Type B pancreatic cell (in vitro differentiated cells): ENCODE results near the gene PSTK. TPM values are rescaled to one million over a fixed set of nuclear protein-coding genes. Genes with fewer than 3 reads are reported as not detected.
A peak's percentile ranks its signal among the peaks of the same experiment; 100 is the strongest.

Experiments used
- DNase-seq: peaks from one replicate; pipeline ENCODE4 v3.0.0; 2021; ENCODE audit warnings: mixed read lengths; ENCODE audit not compliant: unreplicated experiment; ENCODE audit errors: extremely low spot score
- H3K27ac Mint-ChIP-seq: 2 replicates; pipeline ENCODE4 v1.8.0; 2021; ENCODE audit warnings: mild to moderate bottlenecking, mixed read lengths
- H3K27me3 Mint-ChIP-seq: 2 replicates; pipeline ENCODE4 v1.8.0; 2021; ENCODE audit warnings: mixed read lengths
- H3K36me3 Mint-ChIP-seq: 2 replicates; pipeline ENCODE4 v1.8.0; 2021; ENCODE audit warnings: mixed read lengths
- H3K4me1 Mint-ChIP-seq: one replicate; pipeline ENCODE4 v1.8.0; 2021; ENCODE audit warnings: mixed read lengths; ENCODE audit not compliant: unreplicated experiment
- H3K4me3 Mint-ChIP-seq: 2 replicates; pipeline ENCODE4 v1.8.0; 2021; ENCODE audit warnings: mild to moderate bottlenecking, mixed read lengths
- H3K9me3 Mint-ChIP-seq: 2 replicates; pipeline ENCODE4 v1.8.0; 2021; ENCODE audit warnings: mixed read lengths
- CTCF ChIP-seq: fragments of 200-600 bp; sonication (generic); conservative IDR thresholded peaks from 2 replicates; pipeline ENCODE4 v1.5.0; 2021; ENCODE audit warnings: antibody characterized with exemption, mild to moderate bottlenecking
- total RNA-seq: library from RNA; stranded (reverse); gene quantifications from 2 replicates; pipeline ENCODE4 v1.2.1, GENCODE V29; 2021; ENCODE audit warnings: low replicate concordance

The PSTK gene
- total RNA-seq, 1 donor from 2014 or later: 5.0 TPM

- Mint-ChIP-seq H3K9me3 (no peaks in the 10 kb centered on the region), H3K27me3 (no peaks in the 10 kb centered on the region), H3K27ac (no peak overlapping the region), H3K36me3 (no peaks in the 10 kb centered on the region), H3K4me1 (no peaks in the 10 kb centered on the region), H3K4me3 (no peak overlapping the region)
- peak; percentile 43 for TF ChIP-seq CTCF
- no peak for DNase-seq
Measured at GRCh38 chr10:123021517-123021916, 41.3 kb downstream of the PSTK start.

DNA sequence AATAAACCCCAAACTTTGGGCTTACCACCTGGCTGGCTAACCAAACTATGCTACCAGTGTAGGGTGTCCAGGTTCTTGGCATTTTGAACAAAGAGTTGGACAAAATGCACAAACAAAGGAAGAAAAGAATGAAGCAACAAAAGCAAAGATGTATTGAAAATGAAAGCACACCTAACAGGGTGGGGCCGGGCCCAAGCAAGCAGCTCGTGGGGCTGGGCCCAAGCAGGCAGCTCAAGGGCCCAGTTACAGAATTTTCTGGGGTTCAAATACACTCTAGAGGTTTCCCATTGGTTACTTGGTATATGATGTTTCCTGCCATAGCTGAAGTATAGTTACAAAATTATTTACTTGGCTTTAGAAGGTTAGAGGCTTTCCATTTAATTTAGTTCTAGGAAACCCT is 44.3 kb downstream of the PSTK start:
- no peaks in the 10 kb centered on the region for H3K27me3 Mint-ChIP-seq
- no peak overlapping the region for H3K27ac Mint-ChIP-seq
- TF ChIP-seq CTCF: no peak
- DNase-seq: no peak
- no peaks in the 10 kb centered on the region for H3K4me1 Mint-ChIP-seq
- no peak overlapping the region for H3K4me3 Mint-ChIP-seq
- peaks cover 3% of the 10 kb centered on the region for H3K36me3 Mint-ChIP-seq
- H3K9me3 Mint-ChIP-seq: no peaks in the 10 kb centered on the region

DNA sequence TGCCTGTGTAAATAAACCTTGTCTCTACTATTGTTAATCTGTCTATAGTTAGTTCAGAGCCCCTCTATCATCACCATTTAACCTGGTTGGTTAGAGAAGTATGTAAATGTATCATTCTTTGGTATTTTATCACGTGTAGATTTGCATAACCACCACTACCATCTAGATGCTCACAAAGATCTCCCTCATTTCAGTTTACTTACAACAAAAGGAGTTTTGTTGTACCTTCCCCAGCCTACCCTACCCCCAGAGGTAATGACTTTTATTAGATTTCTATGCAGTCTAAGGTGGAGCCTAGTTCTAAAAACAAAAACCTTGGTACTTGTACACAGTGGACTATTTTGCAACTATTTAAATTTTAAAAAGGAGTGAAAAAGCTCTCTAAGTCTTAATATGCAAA is 46.1 kb downstream of the PSTK start:
- Mint-ChIP-seq H3K4me3 (no peak overlapping the region), H3K4me1 (no peaks in the 10 kb centered on the region), H3K27me3 (no peaks in the 10 kb centered on the region), H3K27ac (no peak overlapping the region), H3K9me3 (no peaks in the 10 kb centered on the region), H3K36me3 (peaks cover 5% of the 10 kb centered on the region)
- TF ChIP-seq CTCF: no peak
- no peak for DNase-seq

GRCh38 chr10:123027861-123028260 is 47.7 kb downstream of the PSTK start:
- Mint-ChIP-seq H3K27ac (no peak overlapping the region), H3K27me3 (no peaks in the 10 kb centered on the region), H3K9me3 (no peaks in the 10 kb centered on the region), H3K36me3 (peaks cover 5% of the 10 kb centered on the region), H3K4me1 (no peaks in the 10 kb centered on the region), H3K4me3 (no peak overlapping the region)
- TF ChIP-seq CTCF: no peak
- no peak for DNase-seq

DNA sequence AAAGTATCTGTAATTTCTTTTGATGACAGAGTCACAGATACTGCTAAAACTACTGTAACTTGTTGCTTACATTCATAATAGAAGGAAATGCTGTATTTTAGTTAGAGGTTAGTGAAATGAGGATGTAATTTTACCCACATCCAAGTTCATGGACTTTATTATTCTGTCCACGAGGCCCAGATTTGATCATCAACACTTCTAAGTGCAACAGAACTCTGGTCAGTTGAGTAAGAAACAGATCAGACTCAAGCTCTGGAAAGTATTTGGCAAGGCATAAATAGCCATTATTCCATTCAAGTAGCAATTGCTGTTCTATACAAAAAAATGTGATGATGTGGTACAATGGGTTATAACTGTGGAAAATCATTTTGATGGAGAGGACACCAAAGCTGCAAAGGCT is 50.9 kb downstream of the PSTK start:
- Mint-ChIP-seq H3K4me3 (no peak overlapping the region), H3K9me3 (no peaks in the 10 kb centered on the region), H3K36me3 (peaks cover 10% of the 10 kb centered on the region), H3K27ac (no peak overlapping the region), H3K4me1 (no peaks in the 10 kb centered on the region), H3K27me3 (no peaks in the 10 kb centered on the region)
- TF ChIP-seq CTCF: no peak
- DNase-seq: no peak

- TF ChIP-seq CTCF: no peak
- peaks cover 13% of the 10 kb centered on the region for H3K36me3 Mint-ChIP-seq
- no peaks in the 10 kb centered on the region for H3K9me3 Mint-ChIP-seq
- no peaks in the 10 kb centered on the region for H3K4me1 Mint-ChIP-seq
- no peaks in the 10 kb centered on the region for H3K27me3 Mint-ChIP-seq
- no peak overlapping the region for H3K4me3 Mint-ChIP-seq
- DNase-seq: no peak
- H3K27ac Mint-ChIP-seq: no peak overlapping the region
Measured at GRCh38 chr10:123034332-123034731, 54.1 kb downstream of the PSTK start.
